Hepatocyte (in vitro differentiated cells): Measurements from ENCODE around the gene PLOD3.

Source experiments
- CTCF ChIP-seq: fragments of 200-600 bp; sonication (generic); IDR thresholded peaks from 2 replicates; pipeline ENCODE4 v1.5.1; 2016; ENCODE audit warnings: antibody characterized with exemption, mild to moderate bottlenecking; ENCODE audit not compliant: poor library complexity
- EZH2phosphoT487 ChIP-seq: fragments of 200-600 bp; sonication (generic); IDR thresholded peaks from one replicate; pipeline ENCODE4 v1.6.1; 2018; ENCODE audit warnings: antibody characterized with exemption, mild to moderate bottlenecking, low read depth, moderate library complexity; ENCODE audit not compliant: unreplicated experiment, severe bottlenecking

GRCh38 chr7:101166648-101166908 lies 50.8 kb downstream of the PLOD3 start:
- no peak for TF ChIP-seq CTCF
- no peak for TF ChIP-seq EZH2phosphoT487
